WERI-Rb-1 (cell line): ENCODE measurements around the gene CD274.

ENCODE experiments used
- DNase-seq: peaks from one replicate; pipeline ENCODE4 v3.0.0-alpha.2; 2020
- H3K27ac ChIP-seq: fragments of 250-450 bp; sonication (Bioruptor Pico); 2 replicates; pipeline ENCODE4 v1.5.1; 2020; ENCODE audit warnings: mild to moderate bottlenecking, moderate library complexity
- H3K27me3 ChIP-seq: fragments of 250-450 bp; sonication (Bioruptor Pico); 2 replicates; pipeline ENCODE4 v1.5.1; 2021; ENCODE audit warnings: mild to moderate bottlenecking, low read depth, moderate library complexity; ENCODE audit not compliant: insufficient read depth, severe bottlenecking
- H3K36me3 ChIP-seq: fragments of 250-450 bp; sonication (Bioruptor Pico); 2 replicates; pipeline ENCODE4 v1.5.1; 2020; ENCODE audit warnings: mild to moderate bottlenecking, moderate library complexity
- H3K4me3 ChIP-seq: 2 replicates; pipeline ENCODE4 v1.5.1; 2011; ENCODE audit warnings: low read depth, mild to moderate bottlenecking, control low read depth, low read length
- H3K9me3 ChIP-seq: fragments of 250-450 bp; sonication (Bioruptor Pico); 2 replicates; pipeline ENCODE4 v1.5.1; 2021; ENCODE audit warnings: mild to moderate bottlenecking, moderate library complexity; ENCODE audit not compliant: severe bottlenecking
- CTCF ChIP-seq: IDR thresholded peaks from 2 replicates; pipeline ENCODE4 v1.5.1; 2011; ENCODE audit warnings: low read depth, mild to moderate bottlenecking, control low read depth, inconsistent platforms, low read length

CD274 gene

GRCh38 chr9:5512658-5513452 is 62.5 kb downstream of the CD274 start:
- DNase-seq, result no peak
- Histone ChIP-seq H3K36me3 (no peaks in the 10 kb centered on the region), H3K9me3 (no peaks in the 10 kb centered on the region), H3K4me3 (no peak overlapping the region), H3K27ac (no peak overlapping the region), H3K27me3 (no peaks in the 10 kb centered on the region)
- no peak for TF ChIP-seq CTCF

GRCh38 chr9:5513966-5514616 is 63.7 kb downstream of the CD274 start:
- no peaks in the 10 kb centered on the region for H3K27me3 ChIP-seq
- H3K9me3 ChIP-seq, result no peaks in the 10 kb centered on the region
- H3K36me3 ChIP-seq, result no peaks in the 10 kb centered on the region
- no peak overlapping the region for H3K27ac ChIP-seq
- H3K4me3 ChIP-seq, result no peak overlapping the region
- no peak for DNase-seq
- no peak for TF ChIP-seq CTCF

- TF ChIP-seq CTCF, result no peak
- H3K36me3 ChIP-seq, result no peaks in the 10 kb centered on the region
- DNase-seq, result no peak
- no peak overlapping the region for H3K27ac ChIP-seq
- H3K4me3 ChIP-seq, result no peak overlapping the region
- no peaks in the 10 kb centered on the region for H3K27me3 ChIP-seq
- H3K9me3 ChIP-seq, result no peaks in the 10 kb centered on the region
Measured at GRCh38 chr9:5514617-5515260, 64.4 kb downstream of the CD274 start.

GRCh38 chr9:5515261-5515650 is 64.9 kb downstream of the CD274 start:
- Histone ChIP-seq H3K27ac (no peak overlapping the region), H3K27me3 (no peaks in the 10 kb centered on the region), H3K9me3 (no peaks in the 10 kb centered on the region), H3K4me3 (no peak overlapping the region), H3K36me3 (no peaks in the 10 kb centered on the region)
- no peak for TF ChIP-seq CTCF
- DNase-seq, result no peak

- no peak for DNase-seq
- no peak overlapping the region for H3K27ac ChIP-seq
- no peaks in the 10 kb centered on the region for H3K9me3 ChIP-seq
- H3K4me3 ChIP-seq, result no peak overlapping the region
- H3K36me3 ChIP-seq, result no peaks in the 10 kb centered on the region
- TF ChIP-seq CTCF, result no peak
- no peaks in the 10 kb centered on the region for H3K27me3 ChIP-seq
Measured at GRCh38 chr9:5516453-5517220, 66.3 kb downstream of the CD274 start.
